H9 (cell line): ENCODE measurements around the gene CTCF. TPM values are rescaled to one million over a fixed set of nuclear protein-coding genes. Genes with fewer than 3 reads are reported as not detected.

Experiments used
- DNase-seq: peaks from one replicate; pipeline ENCODE4 v3.0.0-alpha.2; 2017
- H2AFZ ChIP-seq: one replicate; pipeline ENCODE4 v1.6.1; 2013; ENCODE audit warnings: mild to moderate bottlenecking, low read length, control low read depth, moderate library complexity
- H2AK5ac ChIP-seq: 2 replicates; pipeline ENCODE4 v1.6.1; 2013; ENCODE audit warnings: low read length, control low read depth, mixed read lengths; ENCODE audit not compliant: insufficient read length
- H2BK120ac ChIP-seq: one replicate; pipeline ENCODE4 v1.6.1; 2013; ENCODE audit warnings: low read depth, mild to moderate bottlenecking, low read length, control low read depth, inconsistent platforms; ENCODE audit not compliant: poor library complexity, severe bottlenecking
- H2BK12ac ChIP-seq: 2 replicates; pipeline ENCODE4 v1.6.1; 2013; ENCODE audit warnings: low read length, control low read depth, mixed read lengths, low read depth; ENCODE audit not compliant: insufficient read length
- H2BK15ac ChIP-seq: 2 replicates; pipeline ENCODE4 v1.6.1; 2013; ENCODE audit warnings: low read depth, low read length, control low read depth
- H2BK20ac ChIP-seq: one replicate; pipeline ENCODE4 v1.6.1; 2013; ENCODE audit warnings: low read depth, mild to moderate bottlenecking, low read length, control low read depth, inconsistent platforms; ENCODE audit not compliant: poor library complexity, severe bottlenecking
- H2BK5ac ChIP-seq: 2 replicates; pipeline ENCODE4 v1.6.1; 2013; ENCODE audit warnings: low read length, control low read depth, mixed read lengths; ENCODE audit not compliant: insufficient read length
- H3K14ac ChIP-seq: 2 replicates; pipeline ENCODE4 v1.6.1; 2013; ENCODE audit warnings: low read length, control low read depth; ENCODE audit not compliant: insufficient read depth
- H3K18ac ChIP-seq: 2 replicates; pipeline ENCODE4 v1.6.1; 2013; ENCODE audit warnings: low read depth, mild to moderate bottlenecking, mixed read lengths, low read length, control low read depth; ENCODE audit not compliant: insufficient read length
- H3K23ac ChIP-seq: 2 replicates; pipeline ENCODE4 v1.6.1; 2013; ENCODE audit warnings: low read length, control low read depth, mixed read lengths, low read depth; ENCODE audit not compliant: insufficient read length
- H3K23me2 ChIP-seq: 2 replicates; pipeline ENCODE4 v1.6.1; 2013; ENCODE audit warnings: low read depth, mild to moderate bottlenecking, mixed read lengths, low read length, control low read depth; ENCODE audit not compliant: insufficient read length, poor library complexity, severe bottlenecking
- H3K27ac ChIP-seq: 2 replicates; pipeline ENCODE4 v1.5.1; 2013; ENCODE audit warnings: low read length, control low read depth, mixed read lengths, low read depth; ENCODE audit not compliant: insufficient read length
- H3K27me3 ChIP-seq: 2 replicates; pipeline ENCODE4 v1.6.1; 2013; ENCODE audit warnings: low read length, control low read depth, inconsistent platforms; ENCODE audit not compliant: insufficient read depth
- H3K4ac ChIP-seq: 2 replicates; pipeline ENCODE4 v1.6.1; 2013; ENCODE audit warnings: low read depth, mild to moderate bottlenecking, control low read depth, inconsistent platforms, low read length, moderate library complexity
- H3K4me1 ChIP-seq: 2 replicates; pipeline ENCODE4 v1.6.1; 2013; ENCODE audit warnings: low read length, control low read depth, inconsistent platforms; ENCODE audit not compliant: insufficient read depth
- H3K4me2 ChIP-seq: 2 replicates; pipeline ENCODE4 v1.6.1; 2013; ENCODE audit warnings: low read length, control low read depth, mixed read lengths; ENCODE audit not compliant: insufficient read length, insufficient read depth
- H3K56ac ChIP-seq: 2 replicates; pipeline ENCODE4 v1.6.1; 2013; ENCODE audit warnings: low read depth, mild to moderate bottlenecking, mixed read lengths, low read length, control low read depth; ENCODE audit not compliant: insufficient read length
- H3K79me1 ChIP-seq: 2 replicates; pipeline ENCODE4 v1.6.1; 2013; ENCODE audit warnings: low read depth, mild to moderate bottlenecking, moderate library complexity, low read length, control low read depth, inconsistent platforms; ENCODE audit not compliant: insufficient read depth, poor library complexity, severe bottlenecking
- H3K79me2 ChIP-seq: 2 replicates; pipeline ENCODE4 v1.6.1; 2013; ENCODE audit warnings: low read length, control low read depth, inconsistent platforms; ENCODE audit not compliant: insufficient read depth
- H3K9ac ChIP-seq: 2 replicates; pipeline ENCODE4 v1.6.1; 2013; ENCODE audit warnings: low read length, control low read depth, mixed read lengths; ENCODE audit not compliant: insufficient read length; ENCODE audit errors: extremely low read depth
- H3K9me3 ChIP-seq: one replicate; pipeline ENCODE4 v1.6.1; 2013; ENCODE audit warnings: low read depth, low read length, inconsistent platforms; ENCODE audit not compliant: control insufficient read depth
- H3T11ph ChIP-seq: one replicate; pipeline ENCODE4 v1.6.1; 2013; ENCODE audit warnings: mild to moderate bottlenecking, low read length, control low read depth, inconsistent platforms
- H4K20me1 ChIP-seq: one replicate; pipeline ENCODE4 v1.6.1; 2013; ENCODE audit not compliant: control insufficient read depth, insufficient read length, insufficient read depth
- H4K5ac ChIP-seq: 2 replicates; pipeline ENCODE4 v1.6.1; 2013; ENCODE audit warnings: low read depth, mild to moderate bottlenecking, mixed read lengths, low read length, control low read depth; ENCODE audit not compliant: insufficient read length
- H4K8ac ChIP-seq: replicated peaks from 2 replicates; pipeline ENCODE4 v1.6.1; 2013; ENCODE audit warnings: low read length, control low read depth, mixed read lengths, low read depth; ENCODE audit not compliant: insufficient read length
- H4K91ac ChIP-seq: 2 replicates; pipeline ENCODE4 v1.6.1; 2013; ENCODE audit warnings: low read depth, mild to moderate bottlenecking, moderate library complexity, mixed read lengths, low read length, control low read depth; ENCODE audit not compliant: insufficient read length
- H3K27ac Mint-ChIP-seq, 3 experiments: 2 replicates in 2 of 3; 3 replicates in 1 of 3; pipeline ENCODE4 v1.8.0; 2020 to 2021; ENCODE audit warnings: mixed read lengths in 3 of 3, mild to moderate bottlenecking in 1 of 3, moderate library complexity in 1 of 3
- H3K27me3 Mint-ChIP-seq: 2 replicates; pipeline ENCODE4 v1.8.0; 2021; ENCODE audit warnings: low read depth, mild to moderate bottlenecking, moderate library complexity, mixed read lengths
- H3K36me3 Mint-ChIP-seq, 3 experiments: 2 replicates in 2 of 3; 3 replicates in 1 of 3; pipeline ENCODE4 v1.8.0; 2020 to 2021; ENCODE audit warnings: low read depth in 3 of 3, mixed read lengths in 3 of 3; ENCODE audit not compliant: insufficient read depth in 1 of 3
- H3K4me1 Mint-ChIP-seq, 2 experiments: 2 replicates each; pipeline ENCODE4 v1.8.0; 2020; ENCODE audit warnings: mixed read lengths in 2 of 2
- H3K4me3 Mint-ChIP-seq, 2 experiments: 2 replicates in 1 of 2; 3 replicates in 1 of 2; pipeline ENCODE4 v1.8.0; 2020 to 2021; ENCODE audit warnings: mild to moderate bottlenecking in 2 of 2, mixed read lengths in 2 of 2, moderate library complexity in 1 of 2
- H3K9me3 Mint-ChIP-seq, 2 experiments: 2 replicates in 1 of 2; 3 replicates in 1 of 2; pipeline ENCODE4 v1.8.0; 2020; ENCODE audit warnings: mild to moderate bottlenecking in 2 of 2, mixed read lengths in 2 of 2, moderate library complexity in 1 of 2
- WGBS: extraction: QIAGEN DNeasy Blood & Tissue Kit; methylation state at CpG from one replicate; pipeline ENCODE4 v1.1.7; 2013; ENCODE audit warnings: missing lambda C conversion rate, low lambda C conversion rate, mixed read lengths; ENCODE audit not compliant: insufficient read length; ENCODE audit errors: extremely low coverage; 5-methylcytosine and 5-hydroxymethylcytosine counted together
- total RNA-seq: library from RNA; stranded (reverse); gene quantifications from 2 replicates; pipeline ENCODE4 v1.2.1, GENCODE V29; 2021
- TF ChIP-seq, protein P1 (sequence below): fragments of 200-600 bp; sonication (generic); conservative IDR thresholded peaks from 3 replicates; pipeline ENCODE4 v1.8.0; 2021; ENCODE audit warnings: antibody characterized with exemption, mild to moderate bottlenecking

Gene CTCF
- total RNA-seq, 1 experiment from 2014 or later = 87.3 TPM

DNA sequence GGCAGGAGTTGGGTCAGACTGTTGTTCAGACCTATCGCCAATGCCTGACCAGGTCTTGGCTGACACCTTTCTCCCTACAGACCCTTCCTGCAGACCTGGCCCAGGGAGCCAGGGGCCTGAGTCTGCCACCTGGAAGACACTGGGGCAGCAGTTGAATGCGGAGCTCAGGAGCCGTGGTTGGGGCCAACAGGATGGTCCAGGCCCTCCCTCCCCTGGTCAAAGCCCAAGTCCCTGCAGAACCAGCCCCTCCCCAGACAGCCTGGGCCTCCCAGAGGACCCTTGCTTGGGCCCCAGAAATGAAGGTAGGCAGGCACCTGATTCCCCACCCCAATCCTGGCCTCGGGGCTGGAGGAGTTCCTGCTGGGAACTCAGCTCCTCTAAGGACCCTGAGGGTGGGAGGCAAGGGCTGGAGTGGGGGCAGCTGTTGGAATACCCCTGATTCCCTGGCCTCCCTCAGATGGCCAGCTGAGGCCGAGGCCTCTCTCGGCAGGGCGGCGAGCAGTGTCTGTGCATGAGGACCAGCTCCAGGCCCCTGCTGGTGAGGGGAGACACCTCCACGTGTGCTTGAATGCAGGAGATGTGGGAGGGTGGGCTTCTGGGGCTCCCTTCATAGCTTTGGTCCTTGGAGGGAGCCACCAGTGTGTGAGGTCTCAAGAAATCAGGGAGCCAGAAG lies 94.2 kb downstream of the CTCF start:
- WGBS = no CpG with 5 or more reads among the region's 9 CpGs
- Mint-ChIP-seq H3K9me3 (no peaks in the 10 kb centered on the region; a peak in 1 of 5 replicates), H3K27me3 (peaks cover 4% of the 10 kb centered on the region), H3K36me3 (peaks cover 6 to 35% (median 25%) of the 10 kb centered on the region in 3 experiments), H3K4me1 (peaks cover 12 to 13% of the 10 kb centered on the region in 2 experiments), H3K4me3 (no peak overlapping the region; a peak in 1 of 5 replicates), H3K27ac (no peak overlapping the region)
- Histone ChIP-seq H3K56ac (no peak overlapping the region), H2AK5ac (no peak overlapping the region), H3K4ac (no peak overlapping the region), H4K91ac (no peak overlapping the region), H3K4me1 (no peaks in the 10 kb centered on the region), H2BK120ac (no peak overlapping the region), H3K4me2 (no peak overlapping the region), H2BK20ac (no peak overlapping the region), H3K9me3 (no peaks in the 10 kb centered on the region), H3K23me2 (peaks cover 14% of the 10 kb centered on the region), H2BK15ac (no peak overlapping the region), H4K5ac (no peak overlapping the region), H3K27me3 (no peaks in the 10 kb centered on the region; the same call in 1 of the 2 replicates), H4K20me1 (no peaks in the 10 kb centered on the region), H3K9ac (no peak overlapping the region), H3K23ac (no peak overlapping the region), H3K14ac (no peak overlapping the region), H3T11ph (no peak overlapping the region), H3K27ac (no peak overlapping the region), H2AFZ (no peak overlapping the region), H4K8ac (no peak overlapping the region), H3K79me1 (no peaks in the 10 kb centered on the region), H3K18ac (no peak overlapping the region), H2BK12ac (no peak overlapping the region), H2BK5ac (no peak overlapping the region), H3K79me2 (no peaks in the 10 kb centered on the region)
- DNase-seq = no peak
- TF ChIP-seq, protein P1, sequence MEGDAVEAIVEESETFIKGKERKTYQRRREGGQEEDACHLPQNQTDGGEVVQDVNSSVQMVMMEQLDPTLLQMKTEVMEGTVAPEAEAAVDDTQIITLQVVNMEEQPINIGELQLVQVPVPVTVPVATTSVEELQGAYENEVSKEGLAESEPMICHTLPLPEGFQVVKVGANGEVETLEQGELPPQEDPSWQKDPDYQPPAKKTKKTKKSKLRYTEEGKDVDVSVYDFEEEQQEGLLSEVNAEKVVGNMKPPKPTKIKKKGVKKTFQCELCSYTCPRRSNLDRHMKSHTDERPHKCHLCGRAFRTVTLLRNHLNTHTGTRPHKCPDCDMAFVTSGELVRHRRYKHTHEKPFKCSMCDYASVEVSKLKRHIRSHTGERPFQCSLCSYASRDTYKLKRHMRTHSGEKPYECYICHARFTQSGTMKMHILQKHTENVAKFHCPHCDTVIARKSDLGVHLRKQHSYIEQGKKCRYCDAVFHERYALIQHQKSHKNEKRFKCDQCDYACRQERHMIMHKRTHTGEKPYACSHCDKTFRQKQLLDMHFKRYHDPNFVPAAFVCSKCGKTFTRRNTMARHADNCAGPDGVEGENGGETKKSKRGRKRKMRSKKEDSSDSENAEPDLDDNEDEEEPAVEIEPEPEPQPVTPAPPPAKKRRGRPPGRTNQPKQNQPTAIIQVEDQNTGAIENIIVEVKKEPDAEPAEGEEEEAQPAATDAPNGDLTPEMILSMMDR = no peak
